HEK293T (cell line): ENCODE results near the gene UBTD1.
"Not testable (repeated sequence)": the region's sequence is repeated elsewhere in the genome, so short reads cannot be mapped to it uniquely, and the experiment has no call there.

Source experiments
- CTCF ChIA-PET: fragments of 350-600 bp; formaldehyde crosslinking; extraction: SDS; loops from one replicate; lab custom pipeline; 2021; ENCODE audit warnings: antibody characterized with exemption, inconsistent platforms; lab: Yijun Ruan, JAX
- POLR2A ChIA-PET: fragments of 350-600 bp; formaldehyde crosslinking; extraction: SDS; loops from one replicate; lab custom pipeline; 2020; ENCODE audit warnings: antibody characterized with exemption, inconsistent platforms; lab: Yijun Ruan, JAX
- DNase-seq: peaks from one replicate; pipeline ENCODE4 v3.0.0; 2012; ENCODE audit warnings: mixed read lengths; ENCODE audit errors: extremely low spot score
- ARNT ChIP-seq: fragments of 450-650 bp; IDR thresholded peaks from 2 replicates; pipeline ENCODE4 v1.6.1; 2017; ENCODE audit warnings: mild to moderate bottlenecking
- BHLHE40 ChIP-seq: fragments of 450-650 bp; IDR thresholded peaks from 2 replicates; pipeline ENCODE4 v1.6.1; 2016; ENCODE audit warnings: mild to moderate bottlenecking, moderate library complexity, borderline replicate concordance
- CTBP1 ChIP-seq: fragments of 450-650 bp; IDR thresholded peaks from 2 replicates; pipeline ENCODE4 v1.6.1; 2016; ENCODE audit warnings: borderline replicate concordance
- ELF4 ChIP-seq: fragments of 450-650 bp; IDR thresholded peaks from 2 replicates; pipeline ENCODE4 v1.6.1; 2017; ENCODE audit warnings: antibody characterized with exemption
- FOXA1 ChIP-seq: fragments of 450-650 bp; IDR thresholded peaks from 2 replicates; pipeline ENCODE4 v1.6.1; 2016; ENCODE audit warnings: mild to moderate bottlenecking
- FOXK2 ChIP-seq: fragments of 450-650 bp; IDR thresholded peaks from 2 replicates; pipeline ENCODE4 v1.6.1; 2016; ENCODE audit warnings: mild to moderate bottlenecking
- FOXM1 ChIP-seq: fragments of 450-650 bp; IDR thresholded peaks from 2 replicates; pipeline ENCODE4 v1.6.1; 2017; ENCODE audit warnings: mild to moderate bottlenecking, borderline replicate concordance
- HDGF ChIP-seq: fragments of 450-650 bp; IDR thresholded peaks from 2 replicates; pipeline ENCODE4 v1.6.1; 2017; ENCODE audit warnings: antibody characterized with exemption, borderline replicate concordance
- L3MBTL2 ChIP-seq: fragments of 450-650 bp; conservative IDR thresholded peaks from 2 replicates; pipeline ENCODE4 v1.6.1; 2016; ENCODE audit warnings: mild to moderate bottlenecking
- LEF1 ChIP-seq: fragments of 450-650 bp; IDR thresholded peaks from 2 replicates; pipeline ENCODE4 v1.6.1; 2017; ENCODE audit warnings: mild to moderate bottlenecking, borderline replicate concordance
- NFRKB ChIP-seq: fragments of 450-650 bp; IDR thresholded peaks from 2 replicates; pipeline ENCODE4 v1.6.1; 2016; ENCODE audit warnings: mild to moderate bottlenecking, moderate library complexity
- SP1 ChIP-seq: fragments of 450-650 bp; IDR thresholded peaks from 2 replicates; pipeline ENCODE4 v1.6.1; 2017
- SUZ12 ChIP-seq: fragments of 450-650 bp; IDR thresholded peaks from 2 replicates; pipeline ENCODE4 v1.6.1; 2016; ENCODE audit warnings: mild to moderate bottlenecking
- TARDBP ChIP-seq: fragments of 450-650 bp; IDR thresholded peaks from 2 replicates; pipeline ENCODE4 v1.6.1; 2016
- ZNF384 ChIP-seq: fragments of 450-650 bp; IDR thresholded peaks from 2 replicates; pipeline ENCODE4 v1.6.1; 2016
- TF ChIP-seq, protein P1 (sequence below): fragments of 450-650 bp; IDR thresholded peaks from 2 replicates; pipeline ENCODE4 v1.6.1; 2016

The UBTD1 gene

DNA sequence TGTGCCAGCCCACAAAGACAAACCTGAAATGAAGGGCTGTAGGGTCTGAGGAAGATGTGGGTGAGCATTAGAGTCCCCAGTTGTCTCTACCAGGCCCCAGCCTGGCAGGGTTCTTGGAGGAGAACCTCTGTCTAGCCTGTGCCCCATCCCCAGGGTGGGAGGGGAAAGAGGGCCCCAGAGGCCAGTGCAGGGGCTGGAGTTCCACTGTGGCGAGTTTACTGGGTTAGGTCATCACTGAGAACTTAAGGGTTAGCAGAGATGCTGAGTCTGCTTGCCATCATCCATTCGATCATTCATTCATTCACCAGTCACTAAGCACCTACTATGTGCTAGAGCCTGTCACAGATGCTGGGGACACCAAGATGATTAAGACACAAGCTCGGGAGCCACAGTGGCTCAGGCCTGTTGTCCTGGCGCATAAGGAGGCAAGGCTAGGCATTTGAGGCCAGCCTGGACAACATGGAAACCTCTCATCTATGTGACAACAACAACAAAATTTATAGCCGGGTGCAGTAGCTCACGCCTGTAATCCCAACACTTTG, 76.5 kb downstream of the UBTD1 start:
- ChIA-PET POLR2A (no interaction called here), CTCF (no interaction called here)
- TF ChIP-seq FOXA1 (no peak), FOXM1 (no peak), HDGF (no peak), ARNT (no peak), LEF1 (no peak), SUZ12 (no peak)
- DNase-seq = no peak

DNA sequence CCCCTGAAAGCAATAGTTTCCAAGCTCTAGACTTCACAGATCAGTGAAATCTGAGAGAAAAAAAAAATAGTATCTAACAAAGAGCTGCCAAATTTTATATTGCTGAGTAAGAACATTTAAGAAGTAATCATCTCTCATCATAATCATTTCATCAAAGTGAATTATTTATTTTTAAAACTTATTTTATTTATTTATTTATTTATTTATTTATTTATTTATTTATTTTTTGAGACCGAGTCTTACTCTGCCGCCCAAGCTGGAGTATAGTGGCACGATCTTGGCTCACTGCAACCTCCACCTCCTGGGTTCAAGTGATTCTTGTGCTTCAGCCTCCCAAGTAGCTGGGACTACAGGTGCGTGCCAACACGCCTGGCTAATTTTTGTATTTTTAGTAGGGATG, 77.8 kb downstream of the UBTD1 start:
- POLR2A ChIA-PET = interaction anchor here (0.9 kb wide), 1 partner anchor 112 kb away, joined by 4 read pairs; no protein-coding TSS in a partner anchor
- CTCF ChIA-PET = interaction anchor here (0.8 to 1.6 kb wide), 2 partner anchors 15 to 23 kb away, joined by 3 to 5 read pairs; no protein-coding TSS in a partner anchor
- not testable (repeated sequence) for DNase-seq

DNA sequence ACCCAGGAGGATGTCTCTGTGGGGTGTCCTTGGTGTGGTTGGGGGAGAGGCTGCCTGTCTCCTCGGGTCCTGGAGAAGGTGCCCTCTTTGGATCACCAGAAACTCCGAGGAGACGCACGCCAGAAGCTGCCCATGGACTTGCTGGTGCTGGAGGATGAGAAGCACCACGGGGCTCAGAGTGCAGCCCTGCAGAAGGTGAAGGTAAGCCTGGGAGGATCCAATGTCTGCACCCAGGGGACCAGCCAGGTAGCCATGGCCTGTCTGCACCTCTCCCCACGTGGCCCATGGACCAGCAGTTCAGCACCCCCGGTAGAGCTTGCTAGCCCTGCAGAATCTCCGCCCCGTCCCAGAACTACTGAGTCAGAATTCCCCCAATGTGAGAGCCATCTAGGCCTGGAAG, 79.0 kb downstream of the UBTD1 start:
- ChIA-PET CTCF (no interaction called here), POLR2A (interaction anchor here (0.9 kb wide), 1 partner anchor 26 kb away, joined by 3 read pairs; no protein-coding TSS in a partner anchor)
- TF ChIP-seq FOXM1 (no peak), SP1 (no peak), L3MBTL2 (no peak), ZNF384 (no peak), LEF1 (no peak), TARDBP (no peak), FOXA1 (no peak), BHLHE40 (no peak), SUZ12 (no peak), NFRKB (no peak), HDGF (no peak), CTBP1 (no peak), ARNT (no peak), FOXK2 (no peak), ELF4 (no peak)
- TF ChIP-seq, protein P1, sequence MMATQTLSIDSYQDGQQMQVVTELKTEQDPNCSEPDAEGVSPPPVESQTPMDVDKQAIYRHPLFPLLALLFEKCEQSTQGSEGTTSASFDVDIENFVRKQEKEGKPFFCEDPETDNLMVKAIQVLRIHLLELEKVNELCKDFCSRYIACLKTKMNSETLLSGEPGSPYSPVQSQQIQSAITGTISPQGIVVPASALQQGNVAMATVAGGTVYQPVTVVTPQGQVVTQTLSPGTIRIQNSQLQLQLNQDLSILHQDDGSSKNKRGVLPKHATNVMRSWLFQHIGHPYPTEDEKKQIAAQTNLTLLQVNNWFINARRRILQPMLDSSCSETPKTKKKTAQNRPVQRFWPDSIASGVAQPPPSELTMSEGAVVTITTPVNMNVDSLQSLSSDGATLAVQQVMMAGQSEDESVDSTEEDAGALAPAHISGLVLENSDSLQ = no peak
- DNase-seq = no peak

DNA sequence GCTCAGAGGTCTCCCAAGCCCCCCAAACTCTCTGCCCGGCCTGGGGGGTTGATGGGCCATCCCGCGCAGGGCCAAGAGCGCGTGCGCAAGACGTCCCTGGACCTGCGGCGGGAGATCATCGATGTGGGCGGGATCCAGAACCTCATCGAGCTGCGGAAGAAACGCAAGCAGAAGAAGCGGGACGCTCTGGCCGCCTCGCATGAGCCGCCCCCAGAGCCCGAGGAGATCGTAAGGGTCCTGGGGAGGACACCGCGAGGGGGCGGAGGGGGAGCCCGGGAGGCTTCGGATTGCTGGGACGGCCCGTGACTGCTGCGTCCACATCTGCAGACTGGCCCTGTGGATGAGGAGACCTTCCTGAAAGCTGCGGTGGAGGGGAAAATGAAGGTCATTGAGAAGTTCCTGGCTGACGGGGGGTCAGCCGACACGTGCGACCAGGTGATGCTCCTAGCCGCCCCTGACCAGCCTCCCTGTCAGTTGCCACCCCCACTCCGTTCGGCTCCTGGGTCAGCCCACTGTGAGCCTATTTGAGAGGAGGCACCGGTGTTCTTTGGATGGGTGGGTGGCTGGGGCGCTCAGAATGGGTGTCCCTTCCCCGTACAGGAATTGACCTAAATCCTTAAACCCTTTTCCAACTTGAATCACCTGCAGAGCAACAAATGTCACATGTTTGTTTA, 79.6 kb downstream of the UBTD1 start:
- CTCF ChIA-PET = no interaction called here
- no peak for DNase-seq
- POLR2A ChIA-PET = no interaction called here
- TF ChIP-seq LEF1 = no peak
- TF ChIP-seq ZNF384 = no peak

DNA sequence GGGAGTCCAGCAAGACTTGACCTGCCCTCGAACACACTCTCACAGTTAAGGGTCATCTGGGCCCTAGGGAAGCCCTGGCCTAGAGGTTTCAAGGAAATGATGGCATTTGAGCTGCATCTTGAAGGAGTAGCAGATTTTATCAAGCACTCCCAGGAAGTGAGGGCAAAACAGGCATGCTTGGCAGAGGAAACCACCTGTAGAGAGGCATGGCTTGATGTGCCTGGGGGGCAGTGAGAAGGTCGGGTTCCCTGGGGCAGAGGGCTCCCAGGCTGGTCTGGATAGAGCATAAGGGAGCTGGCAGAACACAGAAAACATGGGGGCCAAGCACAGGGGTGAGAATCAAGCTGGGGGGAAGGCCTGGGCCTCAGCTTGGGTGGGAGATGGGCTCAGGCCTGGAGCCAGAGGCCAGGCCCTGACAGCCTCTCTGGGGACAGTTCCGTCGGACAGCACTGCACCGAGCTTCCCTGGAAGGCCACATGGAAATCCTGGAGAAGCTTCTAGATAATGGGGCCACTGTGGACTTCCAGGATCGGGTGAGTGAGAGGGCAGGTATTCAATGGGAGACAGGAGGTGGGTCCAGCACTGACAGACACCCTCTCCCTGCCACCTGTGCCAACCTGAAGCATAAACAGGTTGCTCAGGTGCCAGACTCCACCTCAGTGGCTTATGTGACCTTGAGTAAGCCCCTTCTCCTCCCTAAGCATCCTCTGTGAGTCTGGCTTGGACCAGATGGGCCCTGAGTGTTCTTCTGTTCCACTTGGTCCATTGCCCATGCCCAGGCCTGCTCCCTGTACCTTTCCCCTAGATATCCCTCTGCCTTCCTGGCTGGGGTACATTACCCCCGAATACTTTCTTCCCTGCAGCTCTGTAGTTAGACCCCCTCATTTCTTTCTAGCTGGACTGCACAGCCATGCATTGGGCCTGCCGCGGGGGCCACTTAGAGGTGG, 82.0 kb downstream of the UBTD1 start:
- ChIA-PET POLR2A (interaction anchor here (1.4 kb wide), 1 partner anchor 10 kb away, joined by 4 read pairs; no protein-coding TSS in a partner anchor), CTCF (interaction anchor here (1.2 kb wide), 1 partner anchor 8 kb away, joined by 3 read pairs; the partner anchor contains the start of gene ANKRD2)
- no peak for TF ChIP-seq CTBP1
- no peak for TF ChIP-seq BHLHE40
- TF ChIP-seq ELF4 = no peak
- no peak for TF ChIP-seq FOXA1
- TF ChIP-seq SUZ12 = no peak
- no peak for TF ChIP-seq FOXM1
- no peak for TF ChIP-seq HDGF
- TF ChIP-seq L3MBTL2 = no peak
- TF ChIP-seq LEF1 = no peak
- no peak for TF ChIP-seq NFRKB
- TF ChIP-seq FOXK2 = no peak
- TF ChIP-seq TARDBP = no peak
- no peak for TF ChIP-seq ARNT
- no peak for TF ChIP-seq ZNF384
- DNase-seq = no peak

DNA sequence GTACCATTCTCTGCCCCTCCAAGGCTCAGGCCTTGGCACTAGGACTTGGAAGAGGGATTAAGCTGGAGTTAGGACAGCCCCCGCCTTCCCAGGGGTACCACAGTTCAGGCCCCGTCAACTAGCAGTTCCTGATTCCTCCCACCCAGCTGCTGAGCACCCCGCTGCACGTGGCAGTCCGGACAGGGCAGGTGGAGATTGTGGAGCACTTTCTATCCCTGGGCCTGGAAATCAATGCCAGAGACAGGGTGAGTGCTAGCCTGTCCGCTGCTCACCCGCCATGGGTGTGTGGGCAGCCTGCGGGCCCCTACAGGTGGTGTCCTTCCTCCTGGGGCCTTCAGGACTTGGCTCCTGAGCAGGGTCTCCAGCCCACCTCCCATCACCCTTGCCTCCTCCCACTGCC, 83.4 kb downstream of the UBTD1 start:
- ChIA-PET POLR2A (interaction anchor here (0.8 to 1.4 kb wide), 2 partner anchors 9 to 155 kb away, joined by 3 to 4 read pairs; partner anchors contain the start of gene ZFYVE27), CTCF (no interaction called here)
- DNase-seq = no peak
- no peak for TF ChIP-seq TARDBP
- TF ChIP-seq, protein P1 = no peak
- TF ChIP-seq BHLHE40 = no peak
- TF ChIP-seq FOXK2 = no peak
- TF ChIP-seq NFRKB = no peak
- no peak for TF ChIP-seq ELF4
- TF ChIP-seq L3MBTL2 = no peak

DNA sequence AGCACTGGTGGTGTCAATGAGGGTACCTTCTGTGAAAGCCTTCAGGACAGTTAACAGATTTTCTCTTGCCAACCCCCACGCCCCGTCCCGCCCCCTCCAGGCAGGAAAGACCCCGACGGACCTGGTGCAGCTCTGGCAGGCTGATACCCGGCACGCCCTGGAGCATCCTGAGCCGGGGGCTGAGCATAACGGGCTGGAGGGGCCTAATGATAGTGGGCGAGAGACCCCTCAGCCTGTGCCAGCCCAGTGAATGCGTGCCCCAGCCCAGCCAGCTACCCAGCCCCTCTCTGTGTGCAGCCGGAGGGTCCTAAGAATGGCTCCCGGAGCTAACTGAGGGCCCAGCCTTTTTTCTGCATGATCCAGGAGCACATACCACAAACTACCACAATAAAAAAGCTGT, 84.8 kb downstream of the UBTD1 start:
- TF ChIP-seq ELF4 (no peak), TARDBP (no peak), LEF1 (no peak), BHLHE40 (no peak), L3MBTL2 (no peak), FOXA1 (no peak)
- DNase-seq = no peak
- ChIA-PET POLR2A (interaction anchor here (1.2 kb wide), 1 partner anchor 13 kb away, joined by 3 read pairs; no protein-coding TSS in a partner anchor), CTCF (interaction anchor here (1.7 kb wide), 1 partner anchor 11 kb away, joined by 8 read pairs; the partner anchor contains the start of gene ANKRD2)
